Esophagus muscularis mucosa (tissue), 4 donors: ENCODE measurements around the gene MIR17HG. TPM values are rescaled to one million over a fixed set of nuclear protein-coding genes. Genes with fewer than 3 reads are reported as not detected.

Source experiments
- DNase-seq: peaks from one replicate; pipeline ENCODE4 v3.0.0-alpha.2; 2017; ENCODE audit errors: extremely low spot score
- H3K27ac ChIP-seq, 4 donors: fragments of 200-600 bp; sonication (generic); replicated peaks in 1 of 4; 1 replicate in 3 of 4; 2 replicates in 1 of 4; pipeline ENCODE4 v1.5.1; 2016 to 2019; ENCODE audit warnings: mild to moderate bottlenecking in 1 of 4
- H3K27me3 ChIP-seq, 4 donors: fragments of 200-600 bp; sonication (generic); one replicate each; pipeline versions ENCODE4 v1.5.1 to v1.6.0; 2016 to 2019
- H3K36me3 ChIP-seq, 4 donors: fragments of 200-600 bp; sonication (generic); one replicate each; pipeline ENCODE4 v1.5.1; 2016 to 2019
- H3K4me1 ChIP-seq, 4 donors: fragments of 200-600 bp; sonication (generic); one replicate each; pipeline ENCODE4 v1.5.1; 2016 to 2019
- H3K4me3 ChIP-seq, 4 donors: fragments of 200-600 bp; sonication (generic); 1 replicate in 2 of 4; 2 replicates in 2 of 4; pipeline ENCODE4 v1.5.1; 2016 to 2019; ENCODE audit warnings: mild to moderate bottlenecking in 4 of 4, moderate library complexity in 1 of 4
- H3K9me3 ChIP-seq, 4 donors: fragments of 200-600 bp; sonication (generic); 1 replicate in 3 of 4; 2 replicates in 1 of 4; pipeline ENCODE4 v1.5.1; 2016 to 2019
- CTCF ChIP-seq, 3 experiments: fragments of 200-600 bp in 2 of 3; fragments of 450-650 bp in 1 of 3; sonication (generic) in 2 of 3; IDR thresholded peaks; one replicate each; pipeline ENCODE4 v1.5.1; 2017 to 2019; ENCODE audit warnings: antibody characterized with exemption in 3 of 3, mild to moderate bottlenecking in 2 of 3, moderate library complexity in 1 of 3
- EP300 ChIP-seq: sonication (generic); formaldehyde crosslinking; IDR thresholded peaks from one replicate; pipeline ENCODE4 v1.6.1; 2017; ENCODE audit warnings: antibody characterized with exemption
- POLR2A ChIP-seq: fragments of 450-650 bp; IDR thresholded peaks from one replicate; pipeline ENCODE4 v1.6.1; 2017; ENCODE audit warnings: antibody characterized with exemption, moderate library complexity, mild to moderate bottlenecking, low read depth
- POLR2AphosphoS5 ChIP-seq, 2 donors: sonication (generic); formaldehyde crosslinking; IDR thresholded peaks; one replicate each; pipeline ENCODE4 v1.6.1; 2017; ENCODE audit warnings: antibody characterized with exemption in 2 of 2
- WGBS: methylation state at CpG from one replicate; pipeline ENCODE4 v1.1.5; 2018; 5-methylcytosine and 5-hydroxymethylcytosine counted together
- intact Hi-C: fragments of 100-400 bp; cut with DNase I; formaldehyde crosslinking; loops from one replicate; pipeline ENCODE4 v1.15.1; 2023
- total RNA-seq, 4 donors: library from RNA; depleted of rRNA; stranded (reverse); fragments of >200 nt; gene quantifications; one replicate each; pipeline versions ENCODE4 v1.1.0 to v1.2.1, GENCODE V29; 2016

The MIR17HG gene
- total RNA-seq, 4 donors from 2014 or later, result 0.45 to 6.6 (median 1.9) TPM

- Histone ChIP-seq H3K27ac (no peak overlapping the region), H3K9me3 (no peaks in the 10 kb centered on the region), H3K36me3 (no peaks in the 10 kb centered on the region), H3K4me1 (no peaks in the 10 kb centered on the region), H3K4me3 (no peak overlapping the region), H3K27me3 (no peaks in the 10 kb centered on the region)
- intact Hi-C loops, result no loop called here
- DNase-seq, result no peak
- 89% methylated on average over 1 of the region's 1 CpG for WGBS
- TF ChIP-seq EP300 (no peak), POLR2A (no peak), POLR2AphosphoS5 (IDR thresholded peaks at IDR 0.05) (no peak), CTCF (IDR thresholded peaks at IDR 0.05) (no peak)
These were observed 15.4 kb downstream of the MIR17HG start for GRCh38 chr13:91362908-91363307.

GRCh38 chr13:91368101-91368500 is 20.6 kb downstream of the MIR17HG start:
- WGBS, result 100% methylated on average over 1 of the region's 1 CpG
- Histone ChIP-seq H3K36me3 (no peaks in the 10 kb centered on the region), H3K27me3 (no peaks in the 10 kb centered on the region), H3K4me1 (no peaks in the 10 kb centered on the region), H3K27ac (no peak overlapping the region), H3K9me3 (no peaks in the 10 kb centered on the region), H3K4me3 (no peak overlapping the region)
- intact Hi-C loops, result no loop called here
- no peak for TF ChIP-seq POLR2AphosphoS5 (IDR thresholded peaks at IDR 0.05)
- no peak for TF ChIP-seq POLR2A
- TF ChIP-seq CTCF (IDR thresholded peaks at IDR 0.05), result no peak
- TF ChIP-seq EP300, result no peak
- DNase-seq, result no peak

GRCh38 chr13:91368676-91369440 is 21.4 kb downstream of the MIR17HG start:
- H3K27ac ChIP-seq, result no peak overlapping the region
- WGBS, result 89% methylated on average over 3 of the region's 3 CpGs
- no peaks in the 10 kb centered on the region for H3K4me1 ChIP-seq
- no peak for DNase-seq
- no peak overlapping the region for H3K4me3 ChIP-seq
- no peaks in the 10 kb centered on the region for H3K36me3 ChIP-seq
- no peaks in the 10 kb centered on the region for H3K27me3 ChIP-seq
- TF ChIP-seq POLR2A (no peak), EP300 (no peak), POLR2AphosphoS5 (IDR thresholded peaks at IDR 0.05) (no peak), CTCF (IDR thresholded peaks at IDR 0.05) (no peak)
- intact Hi-C loops, result no loop called here
- no peaks in the 10 kb centered on the region for H3K9me3 ChIP-seq

GRCh38 chr13:91369441-91369831 is 21.9 kb downstream of the MIR17HG start:
- no peak for DNase-seq
- Histone ChIP-seq H3K27me3 (no peaks in the 10 kb centered on the region), H3K27ac (no peak overlapping the region), H3K9me3 (no peaks in the 10 kb centered on the region), H3K36me3 (no peaks in the 10 kb centered on the region), H3K4me1 (no peaks in the 10 kb centered on the region), H3K4me3 (no peak overlapping the region)
- WGBS, result 51% methylated on average over 3 of the region's 3 CpGs
- intact Hi-C loops, result no loop called here
- TF ChIP-seq EP300 (no peak), CTCF (IDR thresholded peaks at IDR 0.05) (no peak), POLR2AphosphoS5 (IDR thresholded peaks at IDR 0.05) (no peak), POLR2A (no peak)

- Histone ChIP-seq H3K9me3 (no peaks in the 10 kb centered on the region), H3K4me3 (no peak overlapping the region), H3K27me3 (no peaks in the 10 kb centered on the region), H3K4me1 (no peaks in the 10 kb centered on the region), H3K27ac (no peak overlapping the region), H3K36me3 (no peaks in the 10 kb centered on the region)
- intact Hi-C loops, result no loop called here
- TF ChIP-seq POLR2A (no peak), EP300 (no peak), POLR2AphosphoS5 (IDR thresholded peaks at IDR 0.05) (no peak), CTCF (IDR thresholded peaks at IDR 0.05) (no peak)
- no peak for DNase-seq
- 89% methylated on average over 2 of the region's 2 CpGs for WGBS
These were observed 23.0 kb downstream of the MIR17HG start for GRCh38 chr13:91370501-91370900.
